Rectal smooth muscle tissue (tissue), 1 donor: ENCODE measurements around the gene ZNF638.
A peak's percentile ranks its signal among the peaks of the same experiment; 100 is the strongest.

Experiments used
- H3K27ac ChIP-seq: one replicate; pipeline ENCODE4 v1.7.0; 2013; ENCODE audit warnings: low read depth, low read length, inconsistent platforms
- H3K27me3 ChIP-seq: one replicate; pipeline ENCODE4 v1.7.0; 2013; ENCODE audit warnings: low read length; ENCODE audit not compliant: control insufficient read depth, insufficient read depth
- H3K36me3 ChIP-seq: one replicate; pipeline ENCODE4 v1.7.0; 2013; ENCODE audit warnings: low read length; ENCODE audit not compliant: control insufficient read depth, insufficient read depth
- H3K4me1 ChIP-seq: one replicate; pipeline ENCODE4 v1.7.0; 2013; ENCODE audit warnings: low read length; ENCODE audit not compliant: control insufficient read depth, insufficient read depth
- H3K4me3 ChIP-seq: one replicate; pipeline ENCODE4 v1.7.0; 2013; ENCODE audit warnings: low read length
- H3K9ac ChIP-seq: one replicate; pipeline ENCODE4 v1.7.0; 2013; ENCODE audit warnings: low read length

Gene ZNF638, protein sequence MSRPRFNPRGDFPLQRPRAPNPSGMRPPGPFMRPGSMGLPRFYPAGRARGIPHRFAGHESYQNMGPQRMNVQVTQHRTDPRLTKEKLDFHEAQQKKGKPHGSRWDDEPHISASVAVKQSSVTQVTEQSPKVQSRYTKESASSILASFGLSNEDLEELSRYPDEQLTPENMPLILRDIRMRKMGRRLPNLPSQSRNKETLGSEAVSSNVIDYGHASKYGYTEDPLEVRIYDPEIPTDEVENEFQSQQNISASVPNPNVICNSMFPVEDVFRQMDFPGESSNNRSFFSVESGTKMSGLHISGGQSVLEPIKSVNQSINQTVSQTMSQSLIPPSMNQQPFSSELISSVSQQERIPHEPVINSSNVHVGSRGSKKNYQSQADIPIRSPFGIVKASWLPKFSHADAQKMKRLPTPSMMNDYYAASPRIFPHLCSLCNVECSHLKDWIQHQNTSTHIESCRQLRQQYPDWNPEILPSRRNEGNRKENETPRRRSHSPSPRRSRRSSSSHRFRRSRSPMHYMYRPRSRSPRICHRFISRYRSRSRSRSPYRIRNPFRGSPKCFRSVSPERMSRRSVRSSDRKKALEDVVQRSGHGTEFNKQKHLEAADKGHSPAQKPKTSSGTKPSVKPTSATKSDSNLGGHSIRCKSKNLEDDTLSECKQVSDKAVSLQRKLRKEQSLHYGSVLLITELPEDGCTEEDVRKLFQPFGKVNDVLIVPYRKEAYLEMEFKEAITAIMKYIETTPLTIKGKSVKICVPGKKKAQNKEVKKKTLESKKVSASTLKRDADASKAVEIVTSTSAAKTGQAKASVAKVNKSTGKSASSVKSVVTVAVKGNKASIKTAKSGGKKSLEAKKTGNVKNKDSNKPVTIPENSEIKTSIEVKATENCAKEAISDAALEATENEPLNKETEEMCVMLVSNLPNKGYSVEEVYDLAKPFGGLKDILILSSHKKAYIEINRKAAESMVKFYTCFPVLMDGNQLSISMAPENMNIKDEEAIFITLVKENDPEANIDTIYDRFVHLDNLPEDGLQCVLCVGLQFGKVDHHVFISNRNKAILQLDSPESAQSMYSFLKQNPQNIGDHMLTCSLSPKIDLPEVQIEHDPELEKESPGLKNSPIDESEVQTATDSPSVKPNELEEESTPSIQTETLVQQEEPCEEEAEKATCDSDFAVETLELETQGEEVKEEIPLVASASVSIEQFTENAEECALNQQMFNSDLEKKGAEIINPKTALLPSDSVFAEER (N-terminal part only)

GRCh38 chr2:71331581-71332434, at the start of gene ZNF638:
ZNF638 (plus strand) TSS chr2:71331782; CDS start chr2:71348955, 17,173 bp downstream.
- Histone ChIP-seq H3K4me1 (peaks cover 12% of the 10 kb centered on the region), H3K4me3 (peak within 1 kb of the TSS; percentile 84), H3K27ac (peak within 1 kb of the TSS; percentile 91), H3K9ac (peak within 1 kb of the TSS; percentile 84), H3K27me3 (no peaks in the 10 kb centered on the region), H3K36me3 (no peaks in the 10 kb centered on the region)

- H3K27me3 ChIP-seq, result peaks cover 11% of the 10 kb centered on the region
- no peak overlapping the region for H3K4me3 ChIP-seq
- H3K9ac ChIP-seq, result no peak overlapping the region
- no peaks in the 10 kb centered on the region for H3K36me3 ChIP-seq
- no peak overlapping the region for H3K27ac ChIP-seq
- no peaks in the 10 kb centered on the region for H3K4me1 ChIP-seq
Measured at GRCh38 chr2:71281950-71282349, 49.6 kb upstream of the ZNF638 start.

DNA sequence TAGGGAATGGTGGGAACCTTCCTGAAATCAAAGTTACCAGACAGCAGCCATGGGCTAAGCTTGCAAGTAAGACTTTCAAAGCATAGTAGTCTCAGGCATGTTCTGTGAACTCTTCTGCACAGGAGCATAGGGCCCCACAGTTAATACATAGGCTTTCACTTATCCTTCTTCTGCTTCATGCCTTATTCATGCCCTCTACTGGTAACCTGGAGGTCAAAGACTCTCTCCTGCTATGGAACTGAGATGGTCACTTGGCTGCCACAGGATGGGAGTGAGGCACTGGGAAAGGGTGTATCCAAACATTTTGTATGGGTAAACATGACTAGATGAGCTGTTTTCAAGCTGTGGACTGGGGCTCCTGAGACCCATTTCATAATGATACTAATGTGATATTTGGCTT, 49.1 kb upstream of the ZNF638 start:
- Histone ChIP-seq H3K27me3 (peaks cover 10% of the 10 kb centered on the region), H3K4me1 (no peaks in the 10 kb centered on the region), H3K27ac (no peak overlapping the region)

GRCh38 chr2:71283131-71283530, 48.5 kb upstream of the ZNF638 start:
- no peaks in the 10 kb centered on the region for H3K36me3 ChIP-seq

More for the DNA sequence above, 49.1 kb upstream of the ZNF638 start:
- no peak overlapping the region for H3K9ac ChIP-seq
- no peaks in the 10 kb centered on the region for H3K36me3 ChIP-seq
- no peak overlapping the region for H3K4me3 ChIP-seq

DNA sequence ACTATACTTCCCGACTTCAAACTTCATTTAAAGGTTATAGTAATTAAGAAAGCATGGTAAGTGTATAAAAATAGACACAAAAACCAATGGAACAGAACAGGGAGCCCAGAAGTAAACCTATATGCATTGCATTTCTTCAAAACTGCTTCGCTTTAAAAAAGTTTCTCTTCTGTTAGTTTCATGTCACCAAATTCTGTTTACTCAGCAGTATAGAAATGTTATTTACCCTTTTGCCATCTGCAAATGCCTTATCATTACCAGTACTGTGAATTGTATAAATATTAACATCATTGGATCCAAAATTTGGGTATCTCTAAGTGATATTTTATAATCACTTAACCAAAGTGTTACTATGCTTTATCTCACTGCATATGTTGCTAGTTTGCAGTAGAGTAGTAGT, 45.9 kb upstream of the ZNF638 start:
- Histone ChIP-seq H3K27ac (no peak overlapping the region), H3K27me3 (peaks cover 5% of the 10 kb centered on the region), H3K4me3 (no peak overlapping the region), H3K9ac (no peak overlapping the region), H3K36me3 (no peaks in the 10 kb centered on the region), H3K4me1 (no peaks in the 10 kb centered on the region)

More at GRCh38 chr2:71283131-71283530, 48.5 kb upstream of the ZNF638 start:
- no peak overlapping the region for H3K27ac ChIP-seq
- no peak overlapping the region for H3K4me3 ChIP-seq
- H3K4me1 ChIP-seq, result no peaks in the 10 kb centered on the region
- H3K9ac ChIP-seq, result no peak overlapping the region
- H3K27me3 ChIP-seq, result peaks cover 5% of the 10 kb centered on the region

GRCh38 chr2:71291398-71291797, 40.2 kb upstream of the ZNF638 start:
- H3K36me3 ChIP-seq, result no peaks in the 10 kb centered on the region
- no peak overlapping the region for H3K9ac ChIP-seq
- no peaks in the 10 kb centered on the region for H3K27me3 ChIP-seq
- H3K27ac ChIP-seq, result no peak overlapping the region
- no peaks in the 10 kb centered on the region for H3K4me1 ChIP-seq
- no peak overlapping the region for H3K4me3 ChIP-seq

GRCh38 chr2:71292159-71292558, 39.4 kb upstream of the ZNF638 start:
- H3K9ac ChIP-seq, result no peak overlapping the region
- H3K27ac ChIP-seq, result no peak overlapping the region
- H3K36me3 ChIP-seq, result no peaks in the 10 kb centered on the region
- no peak overlapping the region for H3K4me3 ChIP-seq
- no peaks in the 10 kb centered on the region for H3K27me3 ChIP-seq
- H3K4me1 ChIP-seq, result no peaks in the 10 kb centered on the region

- Histone ChIP-seq H3K27me3 (no peaks in the 10 kb centered on the region), H3K4me3 (no peak overlapping the region), H3K36me3 (no peaks in the 10 kb centered on the region), H3K9ac (no peak overlapping the region), H3K27ac (no peak overlapping the region), H3K4me1 (no peaks in the 10 kb centered on the region)
Measured at GRCh38 chr2:71298914-71299313, 32.7 kb upstream of the ZNF638 start.

DNA sequence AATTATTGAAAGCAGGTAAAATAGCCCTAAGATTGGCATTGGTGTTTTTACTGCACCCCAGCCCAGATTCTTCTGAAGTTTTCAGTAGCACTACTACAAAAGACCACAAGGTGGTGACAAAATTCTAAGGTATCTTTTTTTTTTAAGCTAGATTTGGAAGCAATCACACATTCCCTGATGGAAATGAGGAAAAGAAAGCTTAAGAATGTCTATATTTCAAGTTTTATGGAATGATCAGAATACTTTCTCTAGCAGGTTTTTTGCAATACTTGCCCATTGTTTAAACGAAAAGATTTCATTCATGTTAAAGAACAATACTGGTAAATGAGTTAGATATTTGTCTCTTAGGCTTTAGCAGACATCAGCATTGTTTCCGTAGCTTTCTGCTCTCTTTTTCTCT, 32.1 kb upstream of the ZNF638 start:
- H3K36me3 ChIP-seq, result no peaks in the 10 kb centered on the region
- no peak overlapping the region for H3K9ac ChIP-seq
- no peaks in the 10 kb centered on the region for H3K27me3 ChIP-seq
- no peaks in the 10 kb centered on the region for H3K4me1 ChIP-seq
- H3K27ac ChIP-seq, result no peak overlapping the region
- no peak overlapping the region for H3K4me3 ChIP-seq

DNA sequence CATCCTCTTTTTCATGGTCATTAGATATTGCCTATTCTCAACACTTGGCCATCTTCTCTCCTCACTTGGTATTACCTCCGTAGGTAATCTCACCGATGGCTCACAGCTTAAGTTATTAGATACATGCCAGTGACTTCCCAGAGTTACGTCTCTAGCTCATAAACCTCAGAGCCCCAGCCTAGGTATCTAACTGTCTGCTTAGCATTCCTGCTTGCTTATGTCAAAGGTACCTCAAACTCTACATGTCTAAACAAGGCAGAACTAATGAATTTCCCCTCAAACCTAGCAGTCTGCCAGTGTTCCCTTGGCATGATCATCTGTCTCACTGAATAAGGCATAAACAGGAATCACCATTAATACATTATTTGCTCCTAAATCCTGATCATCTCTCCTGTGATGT, 27.7 kb upstream of the ZNF638 start:
- Histone ChIP-seq H3K4me1 (no peaks in the 10 kb centered on the region), H3K4me3 (no peak overlapping the region), H3K27ac (no peak overlapping the region), H3K9ac (no peak overlapping the region), H3K27me3 (no peaks in the 10 kb centered on the region), H3K36me3 (no peaks in the 10 kb centered on the region)

GRCh38 chr2:71306762-71307161, 24.8 kb upstream of the ZNF638 start:
- no peaks in the 10 kb centered on the region for H3K4me1 ChIP-seq
- no peaks in the 10 kb centered on the region for H3K36me3 ChIP-seq
- H3K27ac ChIP-seq, result no peak overlapping the region
- H3K4me3 ChIP-seq, result no peak overlapping the region
- no peak overlapping the region for H3K9ac ChIP-seq
- no peaks in the 10 kb centered on the region for H3K27me3 ChIP-seq
